H9 (cell line): ENCODE data around the gene CAV2. TPM values are rescaled to one million over a fixed set of nuclear protein-coding genes. Genes with fewer than 3 reads are reported as not detected.

Experiments
- DNase-seq: peaks from one replicate; pipeline ENCODE4 v3.0.0-alpha.2; 2017
- H2AFZ ChIP-seq: one replicate; pipeline ENCODE4 v1.6.1; 2013; ENCODE audit warnings: mild to moderate bottlenecking, low read length, control low read depth, moderate library complexity
- H2AK5ac ChIP-seq: 2 replicates; pipeline ENCODE4 v1.6.1; 2013; ENCODE audit warnings: low read length, control low read depth, mixed read lengths; ENCODE audit not compliant: insufficient read length
- H2BK120ac ChIP-seq: one replicate; pipeline ENCODE4 v1.6.1; 2013; ENCODE audit warnings: low read depth, mild to moderate bottlenecking, low read length, control low read depth, inconsistent platforms; ENCODE audit not compliant: poor library complexity, severe bottlenecking
- H2BK12ac ChIP-seq: 2 replicates; pipeline ENCODE4 v1.6.1; 2013; ENCODE audit warnings: low read length, control low read depth, mixed read lengths, low read depth; ENCODE audit not compliant: insufficient read length
- H2BK15ac ChIP-seq: 2 replicates; pipeline ENCODE4 v1.6.1; 2013; ENCODE audit warnings: low read depth, low read length, control low read depth
- H2BK20ac ChIP-seq: one replicate; pipeline ENCODE4 v1.6.1; 2013; ENCODE audit warnings: low read depth, mild to moderate bottlenecking, low read length, control low read depth, inconsistent platforms; ENCODE audit not compliant: poor library complexity, severe bottlenecking
- H2BK5ac ChIP-seq: 2 replicates; pipeline ENCODE4 v1.6.1; 2013; ENCODE audit warnings: low read length, control low read depth, mixed read lengths; ENCODE audit not compliant: insufficient read length
- H3K14ac ChIP-seq: 2 replicates; pipeline ENCODE4 v1.6.1; 2013; ENCODE audit warnings: low read length, control low read depth; ENCODE audit not compliant: insufficient read depth
- H3K18ac ChIP-seq: 2 replicates; pipeline ENCODE4 v1.6.1; 2013; ENCODE audit warnings: low read depth, mild to moderate bottlenecking, mixed read lengths, low read length, control low read depth; ENCODE audit not compliant: insufficient read length
- H3K23ac ChIP-seq: 2 replicates; pipeline ENCODE4 v1.6.1; 2013; ENCODE audit warnings: low read length, control low read depth, mixed read lengths, low read depth; ENCODE audit not compliant: insufficient read length
- H3K23me2 ChIP-seq: 2 replicates; pipeline ENCODE4 v1.6.1; 2013; ENCODE audit warnings: low read depth, mild to moderate bottlenecking, mixed read lengths, low read length, control low read depth; ENCODE audit not compliant: insufficient read length, poor library complexity, severe bottlenecking
- H3K27ac ChIP-seq: 2 replicates; pipeline ENCODE4 v1.5.1; 2013; ENCODE audit warnings: low read length, control low read depth, mixed read lengths, low read depth; ENCODE audit not compliant: insufficient read length
- H3K27me3 ChIP-seq: 2 replicates; pipeline ENCODE4 v1.6.1; 2013; ENCODE audit warnings: low read length, control low read depth, inconsistent platforms; ENCODE audit not compliant: insufficient read depth
- H3K4ac ChIP-seq: 2 replicates; pipeline ENCODE4 v1.6.1; 2013; ENCODE audit warnings: low read depth, mild to moderate bottlenecking, control low read depth, inconsistent platforms, low read length, moderate library complexity
- H3K4me1 ChIP-seq: 2 replicates; pipeline ENCODE4 v1.6.1; 2013; ENCODE audit warnings: low read length, control low read depth, inconsistent platforms; ENCODE audit not compliant: insufficient read depth
- H3K4me2 ChIP-seq: 2 replicates; pipeline ENCODE4 v1.6.1; 2013; ENCODE audit warnings: low read length, control low read depth, mixed read lengths; ENCODE audit not compliant: insufficient read length, insufficient read depth
- H3K56ac ChIP-seq: 2 replicates; pipeline ENCODE4 v1.6.1; 2013; ENCODE audit warnings: low read depth, mild to moderate bottlenecking, mixed read lengths, low read length, control low read depth; ENCODE audit not compliant: insufficient read length
- H3K79me1 ChIP-seq: 2 replicates; pipeline ENCODE4 v1.6.1; 2013; ENCODE audit warnings: low read depth, mild to moderate bottlenecking, moderate library complexity, low read length, control low read depth, inconsistent platforms; ENCODE audit not compliant: insufficient read depth, poor library complexity, severe bottlenecking
- H3K79me2 ChIP-seq: 2 replicates; pipeline ENCODE4 v1.6.1; 2013; ENCODE audit warnings: low read length, control low read depth, inconsistent platforms; ENCODE audit not compliant: insufficient read depth
- H3K9ac ChIP-seq: 2 replicates; pipeline ENCODE4 v1.6.1; 2013; ENCODE audit warnings: low read length, control low read depth, mixed read lengths; ENCODE audit not compliant: insufficient read length; ENCODE audit errors: extremely low read depth
- H3K9me3 ChIP-seq: one replicate; pipeline ENCODE4 v1.6.1; 2013; ENCODE audit warnings: low read depth, low read length, inconsistent platforms; ENCODE audit not compliant: control insufficient read depth
- H3T11ph ChIP-seq: one replicate; pipeline ENCODE4 v1.6.1; 2013; ENCODE audit warnings: mild to moderate bottlenecking, low read length, control low read depth, inconsistent platforms
- H4K20me1 ChIP-seq: one replicate; pipeline ENCODE4 v1.6.1; 2013; ENCODE audit not compliant: control insufficient read depth, insufficient read length, insufficient read depth
- H4K5ac ChIP-seq: 2 replicates; pipeline ENCODE4 v1.6.1; 2013; ENCODE audit warnings: low read depth, mild to moderate bottlenecking, mixed read lengths, low read length, control low read depth; ENCODE audit not compliant: insufficient read length
- H4K8ac ChIP-seq: replicated peaks from 2 replicates; pipeline ENCODE4 v1.6.1; 2013; ENCODE audit warnings: low read length, control low read depth, mixed read lengths, low read depth; ENCODE audit not compliant: insufficient read length
- H4K91ac ChIP-seq: 2 replicates; pipeline ENCODE4 v1.6.1; 2013; ENCODE audit warnings: low read depth, mild to moderate bottlenecking, moderate library complexity, mixed read lengths, low read length, control low read depth; ENCODE audit not compliant: insufficient read length
- H3K27ac Mint-ChIP-seq, 3 experiments: 2 replicates in 2 of 3; 3 replicates in 1 of 3; pipeline ENCODE4 v1.8.0; 2020 to 2021; ENCODE audit warnings: mixed read lengths in 3 of 3, mild to moderate bottlenecking in 1 of 3, moderate library complexity in 1 of 3
- H3K27me3 Mint-ChIP-seq: 2 replicates; pipeline ENCODE4 v1.8.0; 2021; ENCODE audit warnings: low read depth, mild to moderate bottlenecking, moderate library complexity, mixed read lengths
- H3K36me3 Mint-ChIP-seq, 3 experiments: 2 replicates in 2 of 3; 3 replicates in 1 of 3; pipeline ENCODE4 v1.8.0; 2020 to 2021; ENCODE audit warnings: low read depth in 3 of 3, mixed read lengths in 3 of 3; ENCODE audit not compliant: insufficient read depth in 1 of 3
- H3K4me1 Mint-ChIP-seq, 2 experiments: 2 replicates each; pipeline ENCODE4 v1.8.0; 2020; ENCODE audit warnings: mixed read lengths in 2 of 2
- H3K4me3 Mint-ChIP-seq, 2 experiments: 2 replicates in 1 of 2; 3 replicates in 1 of 2; pipeline ENCODE4 v1.8.0; 2020 to 2021; ENCODE audit warnings: mild to moderate bottlenecking in 2 of 2, mixed read lengths in 2 of 2, moderate library complexity in 1 of 2
- H3K9me3 Mint-ChIP-seq, 2 experiments: 2 replicates in 1 of 2; 3 replicates in 1 of 2; pipeline ENCODE4 v1.8.0; 2020; ENCODE audit warnings: mild to moderate bottlenecking in 2 of 2, mixed read lengths in 2 of 2, moderate library complexity in 1 of 2
- CTCF ChIP-seq: fragments of 200-600 bp; sonication (generic); conservative IDR thresholded peaks from 3 replicates; pipeline ENCODE4 v1.8.0; 2021; ENCODE audit warnings: antibody characterized with exemption, mild to moderate bottlenecking
- WGBS: extraction: QIAGEN DNeasy Blood & Tissue Kit; methylation state at CpG from one replicate; pipeline ENCODE4 v1.1.7; 2013; ENCODE audit warnings: missing lambda C conversion rate, low lambda C conversion rate, mixed read lengths; ENCODE audit not compliant: insufficient read length; ENCODE audit errors: extremely low coverage; 5-methylcytosine and 5-hydroxymethylcytosine counted together
- total RNA-seq: library from RNA; stranded (reverse); gene quantifications from 2 replicates; pipeline ENCODE4 v1.2.1, GENCODE V29; 2021

CAV2 gene
- total RNA-seq, 1 experiment from 2014 or later, result 3.7 TPM

GRCh38 chr7:116546054-116546453 is 46.5 kb downstream of the CAV2 start:
- Histone ChIP-seq H3K56ac (no peak overlapping the region), H4K8ac (no peak overlapping the region), H3K4ac (no peak overlapping the region), H2BK12ac (no peak overlapping the region), H3K18ac (no peak overlapping the region), H2AFZ (no peak overlapping the region), H4K91ac (no peak overlapping the region), H3K9me3 (no peaks in the 10 kb centered on the region), H2BK20ac (no peak overlapping the region), H3K23ac (no peak overlapping the region), H4K20me1 (no peaks in the 10 kb centered on the region), H3K9ac (no peak overlapping the region), H3K79me1 (no peaks in the 10 kb centered on the region), H3K4me2 (no peak overlapping the region), H4K5ac (no peak overlapping the region), H2BK5ac (no peak overlapping the region), H2AK5ac (no peak overlapping the region), H3K23me2 (no peaks in the 10 kb centered on the region), H3K14ac (no peak overlapping the region), H3K27ac (no peak overlapping the region), H2BK15ac (no peak overlapping the region), H3K4me1 (no peaks in the 10 kb centered on the region), H2BK120ac (no peak overlapping the region), H3K79me2 (no peaks in the 10 kb centered on the region), H3T11ph (no peak overlapping the region), H3K27me3 (no peaks in the 10 kb centered on the region; the same call in 1 of the 2 replicates)
- WGBS, result no CpG with 5 or more reads among the region's 11 CpGs
- Mint-ChIP-seq H3K9me3 (no peaks in the 10 kb centered on the region), H3K27me3 (no peaks in the 10 kb centered on the region), H3K4me1 (no peaks in the 10 kb centered on the region), H3K27ac (no peak overlapping the region), H3K36me3 (no peaks in the 10 kb centered on the region), H3K4me3 (no peak overlapping the region)
- no peak for TF ChIP-seq CTCF
- DNase-seq, result no peak
